ENCODE measurements around the gene RIMS1.

Gene RIMS1

GRCh38 chr6:71887744-71888230 is 1.4 kb downstream of the RIMS1 start:
- no peak for DNase-seq (ENCODE audit: low read depth)
- H3K4me3 ChIP-seq (ENCODE audit: low read length): peak overlapping the region; percentile 62
- TF ChIP-seq, protein P1, sequence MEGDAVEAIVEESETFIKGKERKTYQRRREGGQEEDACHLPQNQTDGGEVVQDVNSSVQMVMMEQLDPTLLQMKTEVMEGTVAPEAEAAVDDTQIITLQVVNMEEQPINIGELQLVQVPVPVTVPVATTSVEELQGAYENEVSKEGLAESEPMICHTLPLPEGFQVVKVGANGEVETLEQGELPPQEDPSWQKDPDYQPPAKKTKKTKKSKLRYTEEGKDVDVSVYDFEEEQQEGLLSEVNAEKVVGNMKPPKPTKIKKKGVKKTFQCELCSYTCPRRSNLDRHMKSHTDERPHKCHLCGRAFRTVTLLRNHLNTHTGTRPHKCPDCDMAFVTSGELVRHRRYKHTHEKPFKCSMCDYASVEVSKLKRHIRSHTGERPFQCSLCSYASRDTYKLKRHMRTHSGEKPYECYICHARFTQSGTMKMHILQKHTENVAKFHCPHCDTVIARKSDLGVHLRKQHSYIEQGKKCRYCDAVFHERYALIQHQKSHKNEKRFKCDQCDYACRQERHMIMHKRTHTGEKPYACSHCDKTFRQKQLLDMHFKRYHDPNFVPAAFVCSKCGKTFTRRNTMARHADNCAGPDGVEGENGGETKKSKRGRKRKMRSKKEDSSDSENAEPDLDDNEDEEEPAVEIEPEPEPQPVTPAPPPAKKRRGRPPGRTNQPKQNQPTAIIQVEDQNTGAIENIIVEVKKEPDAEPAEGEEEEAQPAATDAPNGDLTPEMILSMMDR (conservative IDR thresholded peaks at IDR 0.05; ENCODE audit: low read length): no peak

DNA sequence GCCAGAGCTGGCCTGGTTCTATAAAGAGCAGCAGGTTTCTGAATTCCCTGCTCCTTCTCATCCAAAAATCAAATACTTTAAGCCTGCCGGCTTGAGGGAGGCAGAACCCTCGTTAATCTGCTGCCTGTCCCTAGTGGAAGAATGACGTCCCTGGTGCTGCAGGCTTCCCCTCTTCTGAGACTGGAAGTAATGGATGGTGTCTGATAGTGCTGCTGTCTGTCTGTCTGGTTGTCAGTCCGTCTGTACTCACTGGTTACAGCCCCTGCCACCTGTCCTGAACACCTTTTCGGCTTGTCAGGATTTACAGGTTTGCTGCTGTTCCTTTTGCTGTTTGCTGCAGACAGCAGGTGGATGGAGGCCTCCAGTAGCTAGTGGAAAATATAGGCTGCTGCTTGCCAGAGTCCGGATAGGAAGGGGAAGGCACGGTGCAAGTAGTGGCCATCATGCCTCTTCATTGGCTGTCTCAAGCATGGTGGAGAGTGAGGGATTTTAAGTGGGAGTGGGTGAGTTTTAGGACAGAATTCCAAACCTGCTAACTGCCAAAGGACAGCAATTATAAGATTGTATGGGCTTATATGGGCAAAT is 2.5 kb downstream of the RIMS1 start:
- TF ChIP-seq, protein P1 (conservative IDR thresholded peaks at IDR 0.05; ENCODE audit: low read length): no peak
- no peak for DNase-seq (ENCODE audit: low read depth)
- peak overlapping the region; percentile 62 for H3K4me3 ChIP-seq (ENCODE audit: low read length)

DNA sequence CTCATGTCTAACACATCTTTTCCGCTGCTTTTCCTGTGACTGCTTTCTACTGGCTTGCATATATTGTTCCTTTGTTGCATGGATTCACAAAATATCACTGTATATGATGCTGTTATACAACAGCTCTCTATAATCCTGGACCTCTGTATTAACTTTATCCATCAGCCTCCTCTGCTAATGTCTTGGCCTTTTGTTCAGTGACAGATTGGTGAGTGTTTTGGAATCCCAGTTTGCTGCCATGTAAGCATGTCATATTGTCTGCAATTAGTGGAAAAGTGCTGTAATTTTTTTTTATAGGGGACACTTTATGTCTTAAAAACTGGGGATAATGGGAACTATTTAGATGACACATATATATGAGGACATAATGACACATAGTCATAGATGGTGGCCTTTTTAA is 3.0 kb downstream of the RIMS1 start:
- H3K4me3 ChIP-seq (ENCODE audit: low read length): no peak overlapping the region
- TF ChIP-seq, protein P1 (conservative IDR thresholded peaks at IDR 0.05; ENCODE audit: low read length): no peak
- no peak for DNase-seq (ENCODE audit: low read depth)

DNA sequence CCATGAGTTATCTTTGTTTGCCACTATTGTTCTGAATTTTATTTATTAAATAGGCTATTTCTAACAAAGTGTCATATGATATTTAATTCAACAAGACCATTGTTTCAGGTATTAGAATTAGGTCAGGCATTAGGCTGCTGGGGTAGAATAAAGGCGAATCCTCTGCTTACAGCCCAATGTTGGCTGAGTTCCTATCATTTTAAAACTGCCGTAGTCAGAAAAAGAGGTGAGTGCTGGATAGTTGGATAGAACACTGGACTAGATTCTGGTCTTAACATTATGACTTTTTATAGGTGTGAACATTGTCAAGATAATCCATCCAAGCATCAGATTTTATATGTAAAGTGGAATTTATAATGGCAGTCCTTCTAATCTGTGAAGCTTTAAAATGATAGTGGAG is 6.3 kb downstream of the RIMS1 start:
- H3K4me3 ChIP-seq (ENCODE audit: low read length): no peak overlapping the region
- DNase-seq (ENCODE audit: low read depth): no peak

GRCh38 chr6:71900642-71901041 is 14.3 kb downstream of the RIMS1 start:
- no peak overlapping the region for H3K4me3 ChIP-seq (ENCODE audit: low read length)
- TF ChIP-seq, protein P1 (conservative IDR thresholded peaks at IDR 0.05; ENCODE audit: low read length): no peak
- no peak for DNase-seq (ENCODE audit: low read depth)

More for the DNA sequence above, 6.3 kb downstream of the RIMS1 start:
- TF ChIP-seq, protein P1 (conservative IDR thresholded peaks at IDR 0.05; ENCODE audit: low read length): no peak

DNA sequence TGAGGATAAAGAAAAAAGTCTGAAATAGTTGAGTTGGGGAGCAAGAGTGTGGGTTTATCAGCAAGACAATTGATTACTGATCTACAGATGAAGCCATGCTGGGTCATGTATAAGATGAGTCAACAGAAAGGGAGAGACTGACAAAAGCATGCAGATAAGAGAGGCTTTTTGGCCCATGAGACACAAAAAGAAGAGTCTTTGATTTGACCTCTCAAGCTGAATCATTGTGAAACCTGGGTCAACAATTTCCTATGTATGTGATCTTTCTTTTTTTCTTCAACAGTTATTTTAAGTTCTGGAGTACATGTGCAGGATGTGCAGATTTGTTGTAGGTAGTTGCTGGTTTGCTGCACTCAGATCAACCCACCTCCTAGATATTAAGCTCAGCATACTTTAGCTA is 15.9 kb downstream of the RIMS1 start:
- no peak for DNase-seq (ENCODE audit: low read depth)

GRCh38 chr6:71906813-71907212 is 20.5 kb downstream of the RIMS1 start:
- H3K4me3 ChIP-seq (ENCODE audit: low read length): no peak overlapping the region
- DNase-seq (ENCODE audit: low read depth): no peak
- TF ChIP-seq, protein P1 (conservative IDR thresholded peaks at IDR 0.05; ENCODE audit: low read length): no peak

More for the DNA sequence above, 15.9 kb downstream of the RIMS1 start:
- no peak overlapping the region for H3K4me3 ChIP-seq (ENCODE audit: low read length)
- TF ChIP-seq, protein P1 (conservative IDR thresholded peaks at IDR 0.05; ENCODE audit: low read length): no peak

Measured in AG10803 (cell line).